Endothelial cell (in vitro differentiated cells): ENCODE data around the gene GALNT9. TPM values are rescaled to one million over a fixed set of nuclear protein-coding genes. Genes with fewer than 3 reads are reported as not detected.

ENCODE experiments used
- DNase-seq: peaks from one replicate; pipeline ENCODE4 v3.0.0; 2021; ENCODE audit warnings: low spot score
- H3K27ac Mint-ChIP-seq: one replicate; pipeline ENCODE4 v1.8.0; 2021; ENCODE audit warnings: mixed read lengths, inconsistent platforms; ENCODE audit not compliant: unreplicated experiment
- H3K27me3 Mint-ChIP-seq: one replicate; pipeline ENCODE4 v1.8.0; 2021; ENCODE audit warnings: mild to moderate bottlenecking, moderate library complexity, mixed read lengths, inconsistent platforms; ENCODE audit not compliant: unreplicated experiment
- H3K36me3 Mint-ChIP-seq: one replicate; pipeline ENCODE4 v1.8.0; 2021; ENCODE audit warnings: mild to moderate bottlenecking, low read depth, mixed read lengths, inconsistent platforms; ENCODE audit not compliant: unreplicated experiment
- H3K4me1 Mint-ChIP-seq: one replicate; pipeline ENCODE4 v1.8.0; 2021; ENCODE audit warnings: mild to moderate bottlenecking, mixed read lengths, inconsistent platforms; ENCODE audit not compliant: unreplicated experiment
- H3K4me3 Mint-ChIP-seq: one replicate; pipeline ENCODE4 v1.8.0; 2021; ENCODE audit warnings: mild to moderate bottlenecking, mixed read lengths, inconsistent platforms; ENCODE audit not compliant: unreplicated experiment
- H3K9me3 Mint-ChIP-seq: one replicate; pipeline ENCODE4 v1.8.0; 2021; ENCODE audit warnings: mixed read lengths, inconsistent platforms; ENCODE audit not compliant: unreplicated experiment
- CTCF ChIP-seq: fragments of 200-600 bp; sonication (generic); IDR thresholded peaks from one replicate; pipeline ENCODE4 v1.5.0; 2021; ENCODE audit warnings: antibody characterized with exemption; ENCODE audit not compliant: unreplicated experiment
- total RNA-seq: library from RNA; stranded (reverse); fragmentation: NEBNext Ultra II Directional; extraction: Animal tissue kit (Norgen Biotek cat#: 25700); gene quantifications from one replicate; pipeline ENCODE4 v1.2.1, GENCODE V29; 2021; ENCODE audit not compliant: unreplicated experiment

The GALNT9 gene
- total RNA-seq, 1 donor from 2014 or later = not detected

GRCh38 chr12:132148368-132149045 is 180.9 kb downstream of the GALNT9 start:
- DNase-seq = no peak
- H3K4me3 Mint-ChIP-seq = no peak overlapping the region
- peaks cover 12% of the 10 kb centered on the region for H3K36me3 Mint-ChIP-seq
- H3K4me1 Mint-ChIP-seq = peaks cover 9% of the 10 kb centered on the region
- TF ChIP-seq CTCF = no peak
- H3K27me3 Mint-ChIP-seq = peaks cover 15% of the 10 kb centered on the region
- H3K9me3 Mint-ChIP-seq = no peaks in the 10 kb centered on the region
- H3K27ac Mint-ChIP-seq = no peak overlapping the region

- Mint-ChIP-seq H3K27ac (no peak overlapping the region), H3K36me3 (peaks cover 16% of the 10 kb centered on the region), H3K9me3 (no peaks in the 10 kb centered on the region), H3K4me1 (peaks cover 12% of the 10 kb centered on the region), H3K4me3 (no peak overlapping the region), H3K27me3 (peaks cover 18% of the 10 kb centered on the region)
- no peak for DNase-seq
- no peak for TF ChIP-seq CTCF
These were observed 181.7 kb downstream of the GALNT9 start for GRCh38 chr12:132147423-132148367.

- H3K27ac Mint-ChIP-seq = no peak overlapping the region
- H3K4me1 Mint-ChIP-seq = peaks cover 12% of the 10 kb centered on the region
- peak overlapping the region; percentile 78 for H3K4me3 Mint-ChIP-seq
- H3K27me3 Mint-ChIP-seq = peaks cover 18% of the 10 kb centered on the region
- DNase-seq = no peak
- TF ChIP-seq CTCF = no peak
- peaks cover 16% of the 10 kb centered on the region for H3K36me3 Mint-ChIP-seq
- H3K9me3 Mint-ChIP-seq = no peaks in the 10 kb centered on the region
These were observed 182.5 kb downstream of the GALNT9 start for GRCh38 chr12:132146772-132147422.

Other genes with a start within 250 kb of the GALNT9 start
- gene DDX51, start 185.3 kb downstream of the GALNT9 start, total RNA-seq = 16.1 TPM
- 18.2 TPM for gene NOC4L, start 185.1 kb downstream of the GALNT9 start, total RNA-seq
- gene FBRSL1, start 160.6 kb upstream of the GALNT9 start, total RNA-seq = 38.4 TPM